Calu3 (cell line): Measurements from ENCODE around the gene MZB1. TPM values are rescaled to one million over a fixed set of nuclear protein-coding genes. Genes with fewer than 3 reads are reported as not detected.
A peak's percentile ranks its signal among the peaks of the same experiment; 100 is the strongest.

ENCODE experiments used
- BruUV-seq: library from RNA; stranded (reverse); fragments of 400-500 nt; replicated peaks from 2 replicates; lab custom pipeline; 2021; lab: Mats Ljungman, UMichigan
- CTCF ChIA-PET: fragments of 300-600 bp; sonication (Branson Sonifier 250); formaldehyde crosslinking; loops from one replicate; lab custom pipeline; 2022; ENCODE audit warnings: antibody characterized with exemption; lab: Charles Lee
- DNase-seq: peaks from one replicate; pipeline ENCODE4 v3.0.0; 2022
- H3K27ac Mint-ChIP-seq: one replicate; pipeline ENCODE4 v1.8.0; 2022; ENCODE audit warnings: mixed read lengths; ENCODE audit not compliant: unreplicated experiment
- H3K27me3 Mint-ChIP-seq: one replicate; pipeline ENCODE4 v1.8.0; 2022; ENCODE audit warnings: mixed read lengths; ENCODE audit not compliant: unreplicated experiment
- H3K36me3 Mint-ChIP-seq: one replicate; pipeline ENCODE4 v1.8.0; 2022; ENCODE audit warnings: mild to moderate bottlenecking, moderate library complexity, mixed read lengths; ENCODE audit not compliant: insufficient read depth, unreplicated experiment
- H3K4me1 Mint-ChIP-seq: one replicate; pipeline ENCODE4 v1.8.0; 2022; ENCODE audit warnings: mild to moderate bottlenecking, low read depth, mixed read lengths; ENCODE audit not compliant: unreplicated experiment
- H3K4me3 Mint-ChIP-seq: one replicate; pipeline ENCODE4 v1.8.0; 2022; ENCODE audit warnings: mild to moderate bottlenecking, low read depth, moderate library complexity, mixed read lengths; ENCODE audit not compliant: unreplicated experiment
- H3K9me3 Mint-ChIP-seq: one replicate; pipeline ENCODE4 v1.8.0; 2022; ENCODE audit warnings: low read depth, mixed read lengths; ENCODE audit not compliant: unreplicated experiment
- intact Hi-C: fragments of 100-400 bp; cut with micrococcal nuclease; formaldehyde crosslinking; loops from one replicate; pipeline ENCODE4 v1.10.0; 2022; ENCODE audit not compliant: unreplicated experiment
- total RNA-seq: library from RNA; stranded (reverse); gene quantifications from 2 replicates; pipeline ENCODE4 v1.2.3, GENCODE V29; 2022
- TF ChIP-seq, protein P1 (sequence below): fragments of 200-600 bp; IDR thresholded peaks from one replicate; pipeline ENCODE4 v1.8.0; 2022; ENCODE audit warnings: antibody characterized with exemption; ENCODE audit not compliant: unreplicated experiment

Gene MZB1
- total RNA-seq, 1 experiment from 2014 or later = not detected

DNA sequence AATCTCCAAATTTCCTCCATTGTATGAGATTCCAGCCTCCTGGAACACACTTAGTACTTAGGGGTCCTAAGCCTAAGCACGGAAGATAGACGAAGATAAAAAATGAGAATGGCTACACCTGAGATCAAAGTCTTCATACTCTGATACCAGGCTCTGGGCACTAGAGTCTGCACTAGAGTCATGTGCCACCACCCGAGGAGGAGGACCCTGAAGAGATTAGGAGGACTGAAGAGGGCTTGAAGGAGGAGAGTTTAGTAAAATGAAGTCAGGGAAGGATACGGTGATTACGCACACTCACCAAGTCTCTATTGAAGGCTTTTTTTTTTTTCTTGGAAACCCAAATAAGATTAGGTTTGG, 14.7 kb upstream of the MZB1 start:
- Mint-ChIP-seq H3K27me3 (no peaks in the 10 kb centered on the region), H3K4me1 (peaks cover 26% of the 10 kb centered on the region), H3K4me3 (peak overlapping the region; percentile 98), H3K9me3 (no peaks in the 10 kb centered on the region), H3K27ac (peak overlapping the region; percentile 100), H3K36me3 (peaks cover 22% of the 10 kb centered on the region)
- no TSS peak for BruUV-seq
- TF ChIP-seq, protein P1, sequence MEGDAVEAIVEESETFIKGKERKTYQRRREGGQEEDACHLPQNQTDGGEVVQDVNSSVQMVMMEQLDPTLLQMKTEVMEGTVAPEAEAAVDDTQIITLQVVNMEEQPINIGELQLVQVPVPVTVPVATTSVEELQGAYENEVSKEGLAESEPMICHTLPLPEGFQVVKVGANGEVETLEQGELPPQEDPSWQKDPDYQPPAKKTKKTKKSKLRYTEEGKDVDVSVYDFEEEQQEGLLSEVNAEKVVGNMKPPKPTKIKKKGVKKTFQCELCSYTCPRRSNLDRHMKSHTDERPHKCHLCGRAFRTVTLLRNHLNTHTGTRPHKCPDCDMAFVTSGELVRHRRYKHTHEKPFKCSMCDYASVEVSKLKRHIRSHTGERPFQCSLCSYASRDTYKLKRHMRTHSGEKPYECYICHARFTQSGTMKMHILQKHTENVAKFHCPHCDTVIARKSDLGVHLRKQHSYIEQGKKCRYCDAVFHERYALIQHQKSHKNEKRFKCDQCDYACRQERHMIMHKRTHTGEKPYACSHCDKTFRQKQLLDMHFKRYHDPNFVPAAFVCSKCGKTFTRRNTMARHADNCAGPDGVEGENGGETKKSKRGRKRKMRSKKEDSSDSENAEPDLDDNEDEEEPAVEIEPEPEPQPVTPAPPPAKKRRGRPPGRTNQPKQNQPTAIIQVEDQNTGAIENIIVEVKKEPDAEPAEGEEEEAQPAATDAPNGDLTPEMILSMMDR = no peak
- CTCF ChIA-PET = no interaction called here
- DNase-seq = no peak
- intact Hi-C loops = no loop called here

- BruUV-seq = no TSS peak
- Mint-ChIP-seq H3K36me3 (peaks cover 23% of the 10 kb centered on the region), H3K4me3 (peak within 1 kb of the TSS; percentile 98), H3K4me1 (peaks cover 26% of the 10 kb centered on the region), H3K27ac (peak within 1 kb of the TSS; percentile 100), H3K27me3 (no peaks in the 10 kb centered on the region), H3K9me3 (no peaks in the 10 kb centered on the region)
- peak; percentile 99 for DNase-seq
- intact Hi-C loops = no loop called here
- TF ChIP-seq, protein P1 = no peak
- CTCF ChIA-PET = interaction anchor here (0.6 to 0.9 kb wide), 4 partner anchors 34 to 626 kb away, joined by 3 read pairs; no protein-coding TSS in a partner anchor
Observed at GRCh38 chr5:139403787-139404483, 14.2 kb upstream of the MZB1 start, which contains the start of gene SPATA24. Gene SPATA24 (minus strand): TSS chr5:139404089. CDS start chr5:139404060, 29 bp downstream.

DNA sequence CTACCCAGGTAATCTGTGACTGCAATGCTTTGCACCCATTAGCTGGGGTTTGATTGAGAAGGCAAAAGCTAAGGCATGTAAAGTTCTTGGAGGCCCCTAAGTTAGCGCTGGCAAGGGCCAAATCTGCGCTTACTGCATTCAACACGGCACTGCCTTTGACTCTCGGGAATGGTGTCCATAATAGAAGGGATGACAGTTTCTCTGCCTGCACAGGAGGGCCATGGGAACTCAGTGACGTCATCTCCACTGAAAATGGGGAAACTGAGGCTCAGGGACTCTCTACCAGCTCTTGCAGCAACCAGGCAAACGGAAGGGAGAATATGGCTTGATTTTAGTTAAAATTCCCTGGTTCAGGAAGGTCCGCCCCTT, 13.7 kb upstream of the MZB1 start:
- intact Hi-C loops = no loop called here
- peaks cover 23% of the 10 kb centered on the region for H3K36me3 Mint-ChIP-seq
- no peaks in the 10 kb centered on the region for H3K27me3 Mint-ChIP-seq
- TF ChIP-seq, protein P1 = no peak
- H3K27ac Mint-ChIP-seq = peak overlapping the region; percentile 100
- TSS peak; percentile 86 for BruUV-seq
- no peaks in the 10 kb centered on the region for H3K9me3 Mint-ChIP-seq
- peak overlapping the region; percentile 98 for H3K4me3 Mint-ChIP-seq
- peaks cover 26% of the 10 kb centered on the region for H3K4me1 Mint-ChIP-seq
- DNase-seq = no peak
- CTCF ChIA-PET = interaction anchor here (0.6 to 0.9 kb wide), 4 partner anchors 35 to 626 kb away, joined by 3 read pairs; no protein-coding TSS in a partner anchor

DNA sequence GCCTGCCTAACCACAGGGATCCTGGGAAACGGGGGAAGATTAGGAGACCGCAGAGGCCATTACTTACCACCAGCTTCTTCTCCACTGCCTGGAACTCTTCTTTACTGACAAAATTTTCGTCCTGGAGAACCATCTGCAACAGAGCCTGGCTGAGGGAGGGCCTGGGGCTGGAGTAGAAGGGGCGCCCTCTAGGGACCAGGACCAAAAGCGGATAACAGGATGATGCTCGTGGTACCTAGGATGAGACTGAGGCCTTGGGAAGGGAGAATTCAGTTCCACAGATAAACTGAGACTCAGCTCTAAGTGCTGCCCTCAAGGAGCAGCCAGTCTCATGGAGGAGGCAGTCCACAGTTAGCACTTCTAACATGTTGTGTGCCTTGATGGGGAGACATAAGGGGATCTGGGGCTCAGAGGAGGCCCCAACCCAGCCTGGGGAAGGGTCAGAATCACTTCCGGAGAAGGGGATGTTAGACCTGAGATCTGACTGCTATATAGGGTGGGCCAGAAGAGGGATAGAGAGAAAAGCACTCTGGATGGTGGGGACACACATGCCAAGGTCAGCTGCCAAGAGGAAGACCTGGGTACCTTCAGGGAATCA, 12.9 kb upstream of the MZB1 start:
- intact Hi-C loops = no loop called here
- CTCF ChIA-PET = interaction anchor here (0.6 kb wide), 2 partner anchors 181 to 363 kb away, joined by 3 to 6 read pairs; no protein-coding TSS in a partner anchor
- Mint-ChIP-seq H3K4me1 (peaks cover 31% of the 10 kb centered on the region), H3K36me3 (peaks cover 23% of the 10 kb centered on the region), H3K27me3 (no peaks in the 10 kb centered on the region), H3K9me3 (no peaks in the 10 kb centered on the region), H3K27ac (peak overlapping the region; percentile 100), H3K4me3 (peak overlapping the region; percentile 98)
- TF ChIP-seq, protein P1 = peak; percentile 63
- peak; percentile 54 for DNase-seq
- BruUV-seq = no TSS peak
